DND-41 (cell line): ENCODE measurements around the gene TNNC2.

ENCODE experiments used
- CTCF ChIP-seq: IDR thresholded peaks from 2 replicates; pipeline ENCODE4 v1.5.1; 2012; ENCODE audit warnings: borderline replicate concordance, low read length, moderate library complexity, mild to moderate bottlenecking; ENCODE audit not compliant: poor library complexity, severe bottlenecking; ENCODE audit errors: extremely low read depth
- EZH2 ChIP-seq: IDR thresholded peaks from 3 replicates; pipeline ENCODE4 v1.6.1; 2012; ENCODE audit warnings: borderline replicate concordance, low read depth, mild to moderate bottlenecking, moderate library complexity, low read length, inconsistent platforms; ENCODE audit not compliant: severe bottlenecking

GRCh38 chr20:45817376-45818194, 9.5 kb downstream of the TNNC2 start:
- no peak for TF ChIP-seq CTCF
- no peak for TF ChIP-seq EZH2
